ENCODE results near the gene DGKH.

GRCh38 chr13:42046448-42046847 lies 2.0 kb upstream of the DGKH start:
- TF ChIP-seq XBP1 (CRISPR knock-in tag; IDR thresholded peaks at IDR 0.05) (no peak), ZNF597 (CRISPR knock-in tag; IDR thresholded peaks at IDR 0.05) (no peak), NFE2L2 (IDR thresholded peaks at IDR 0.05; ENCODE audit: low read length) (no peak), ZBTB8A (CRISPR knock-in tag; IDR thresholded peaks at IDR 0.05; ENCODE audit: borderline replicate concordance, low read depth) (no peak)
